Stimulated activated naive B cell treated with anti-CD40 and anti-IgM and Interleukin-4, amounts not matched to agents 10 μg/mL and 1 μg/mL and 100 μg/mL, for 72 hours (primary cell): ENCODE data around the gene FOSL1.

ENCODE experiments used
- ATAC-seq, 2 donors: fragments of 150-1000 bp; cut with Tn5 transposase; replicated peaks; 2 replicates each; pipeline ENCODE4 v1.10.0; 2021; ENCODE audit warnings: moderate library complexity in 1 of 2
- DNase-seq: peaks from one replicate; pipeline ENCODE4 v3.0.0; 2021
- H3K27ac Mint-ChIP-seq: one replicate; pipeline ENCODE4 v1.8.0; 2022; ENCODE audit warnings: mild to moderate bottlenecking, mixed read lengths
- H3K27me3 Mint-ChIP-seq, 2 donors: one replicate each; pipeline ENCODE4 v1.8.0; 2022; ENCODE audit warnings: mixed read lengths in 2 of 2
- H3K36me3 Mint-ChIP-seq, 2 donors: one replicate each; pipeline ENCODE4 v1.8.0; 2022; ENCODE audit warnings: mixed read lengths in 2 of 2, mild to moderate bottlenecking in 1 of 2
- H3K4me1 Mint-ChIP-seq, 2 donors: one replicate each; pipeline ENCODE4 v1.8.0; 2022; ENCODE audit warnings: mixed read lengths in 2 of 2, mild to moderate bottlenecking in 1 of 2
- H3K4me3 Mint-ChIP-seq, 2 donors: one replicate each; pipeline ENCODE4 v1.8.0; 2022; ENCODE audit warnings: mild to moderate bottlenecking in 2 of 2, mixed read lengths in 2 of 2, moderate library complexity in 1 of 2
- H3K9me3 Mint-ChIP-seq, 2 donors: one replicate each; pipeline ENCODE4 v1.8.0; 2022; ENCODE audit warnings: mixed read lengths in 2 of 2, mild to moderate bottlenecking in 1 of 2

The FOSL1 gene

DNA sequence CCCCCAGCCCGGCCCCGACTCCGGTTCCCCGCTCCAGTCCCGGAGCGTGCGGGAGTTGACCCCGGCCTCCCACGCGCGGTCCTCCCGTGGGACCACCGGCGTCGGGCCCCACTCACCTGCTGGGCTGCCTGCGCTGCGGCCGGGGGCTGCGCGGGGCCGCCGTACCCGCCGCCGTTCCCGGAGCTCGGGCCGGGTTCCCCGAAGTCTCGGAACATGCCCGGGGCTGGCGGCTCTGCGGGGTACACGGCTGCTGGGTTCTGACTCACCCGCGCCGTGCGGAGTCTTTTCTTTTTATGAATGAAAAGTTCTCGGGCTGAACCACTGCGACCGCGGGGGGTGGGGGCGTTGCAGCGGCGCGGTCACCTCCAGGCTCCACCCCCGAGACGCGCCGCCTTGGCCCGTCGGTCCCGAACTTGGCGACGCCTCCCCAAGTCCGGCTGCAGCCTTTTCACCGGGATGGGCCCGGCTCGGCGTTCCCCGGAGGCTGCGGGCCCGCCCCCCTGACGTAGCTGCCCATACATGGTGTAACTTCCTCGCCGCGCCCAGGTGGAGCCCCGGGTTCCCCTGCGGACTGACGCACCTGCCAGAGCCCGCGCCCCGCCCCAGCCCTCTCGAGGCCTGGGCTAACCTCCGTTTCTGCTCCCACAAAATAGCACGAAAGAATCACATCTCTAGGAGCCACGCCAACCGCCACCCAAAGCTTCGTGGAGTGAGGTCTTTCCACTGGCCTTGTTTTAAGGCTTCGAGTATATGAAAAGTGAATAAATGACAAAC, at the start of gene FOSL1:
TSS of gene FOSL1 (minus strand) at position 264 of the 774 bp plus-strand sequence. CDS start at position 215, 49 bp downstream.
- Mint-ChIP-seq H3K27me3 (peaks cover 0 to 7% of the 10 kb centered on the region in 2 donors), H3K36me3 (peaks cover 6 to 14% of the 10 kb centered on the region in 2 donors), H3K9me3 (no peaks in the 10 kb centered on the region), H3K4me3 (peak within 1 kb of the TSS; percentile 85 to 90), H3K4me1 (peaks cover 12 to 34% of the 10 kb centered on the region in 2 donors), H3K27ac (peak within 1 kb of the TSS; percentile 89)
- DNase-seq (peak; percentile 82), ATAC-seq (peak; percentile 90 to 91)

DNA sequence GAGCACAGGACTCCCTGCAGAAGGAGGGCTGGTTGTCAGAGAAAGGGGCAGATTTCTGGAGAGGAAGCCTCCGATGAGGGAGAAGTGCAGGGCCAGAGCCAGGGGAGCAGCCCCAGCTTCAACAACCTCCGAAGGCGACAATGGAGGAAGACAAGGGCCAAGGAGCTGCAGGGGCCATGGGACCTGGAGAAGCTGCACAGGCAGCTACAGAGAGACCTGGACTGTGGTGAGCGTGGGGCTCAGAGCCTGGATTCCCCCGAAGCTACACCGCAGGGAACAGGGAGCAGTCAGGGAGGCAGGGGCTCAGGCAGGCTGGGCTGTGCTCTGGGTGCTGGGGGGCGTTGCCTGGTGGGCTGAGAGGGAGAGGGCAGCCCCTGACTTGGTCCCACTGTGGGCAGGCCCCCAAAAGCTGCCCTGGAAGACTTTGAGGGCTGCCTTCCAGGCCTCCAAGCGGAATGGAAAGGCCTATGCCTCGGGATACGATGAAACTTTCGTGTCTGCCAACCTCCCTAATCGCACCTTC, 47.5 kb upstream of the FOSL1 start:
- Mint-ChIP-seq H3K27me3 (peaks cover 5 to 13% of the 10 kb centered on the region in 2 donors), H3K9me3 (no peaks in the 10 kb centered on the region), H3K4me3 (no peak overlapping the region), H3K36me3 (no peaks in the 10 kb centered on the region), H3K4me1 (no peaks in the 10 kb centered on the region), H3K27ac (no peak overlapping the region)
- no peak for ATAC-seq
- no peak for DNase-seq

DNA sequence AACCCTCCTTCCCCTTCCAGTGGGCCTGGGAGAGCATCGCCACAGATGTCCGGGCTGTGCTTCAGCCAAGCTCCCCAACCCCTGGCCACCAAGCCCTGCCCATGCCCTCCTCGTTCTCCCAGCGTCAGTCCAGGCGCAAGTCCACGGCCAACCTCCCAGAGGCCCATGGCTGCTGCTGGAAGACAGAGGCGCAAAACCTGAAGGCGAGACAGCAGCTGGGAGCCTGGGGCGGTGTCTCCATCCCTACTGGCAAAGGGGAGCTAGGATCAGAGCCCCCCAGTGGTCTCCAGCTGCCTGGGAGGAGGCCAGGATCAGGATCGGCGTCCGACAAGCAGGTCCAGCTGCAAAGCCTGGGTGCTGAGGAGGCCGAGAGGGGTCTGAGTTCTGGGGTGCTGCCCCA, 46.9 kb upstream of the FOSL1 start:
- DNase-seq (no peak), ATAC-seq (no peak)
- no peaks in the 10 kb centered on the region for H3K36me3 Mint-ChIP-seq
- no peaks in the 10 kb centered on the region for H3K9me3 Mint-ChIP-seq
- no peak overlapping the region for H3K27ac Mint-ChIP-seq
- peaks cover 5 to 13% of the 10 kb centered on the region in 2 donors for H3K27me3 Mint-ChIP-seq
- H3K4me1 Mint-ChIP-seq, result no peaks in the 10 kb centered on the region
- no peak overlapping the region for H3K4me3 Mint-ChIP-seq

DNA sequence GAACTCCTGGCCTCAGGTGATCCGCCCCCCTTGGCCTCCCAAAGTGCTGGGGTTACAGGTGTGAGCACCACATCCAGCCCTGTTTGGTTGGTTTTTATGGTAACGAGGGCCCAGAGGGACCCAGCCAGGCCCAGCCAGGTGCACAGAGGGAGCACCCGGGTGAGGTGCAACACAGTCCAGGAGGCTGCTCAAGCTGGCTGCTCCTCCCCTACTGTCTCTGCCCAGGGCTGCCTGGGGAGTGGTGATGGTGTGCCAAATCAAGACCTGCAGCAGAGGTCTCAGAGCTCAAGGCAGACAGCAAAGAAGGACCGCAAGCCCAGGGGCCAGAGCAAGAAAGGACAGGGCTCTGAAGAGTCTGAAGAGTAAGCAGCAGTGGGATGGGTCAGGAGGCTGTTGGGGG, 46.5 kb upstream of the FOSL1 start:
- no peak for DNase-seq
- Mint-ChIP-seq H3K4me1 (peaks cover under 1 to 2% of the 10 kb centered on the region in 2 donors), H3K4me3 (no peak overlapping the region), H3K36me3 (no peaks in the 10 kb centered on the region), H3K27ac (no peak overlapping the region), H3K9me3 (no peaks in the 10 kb centered on the region), H3K27me3 (peaks cover 5 to 13% of the 10 kb centered on the region in 2 donors)
- ATAC-seq, result no peak

DNA sequence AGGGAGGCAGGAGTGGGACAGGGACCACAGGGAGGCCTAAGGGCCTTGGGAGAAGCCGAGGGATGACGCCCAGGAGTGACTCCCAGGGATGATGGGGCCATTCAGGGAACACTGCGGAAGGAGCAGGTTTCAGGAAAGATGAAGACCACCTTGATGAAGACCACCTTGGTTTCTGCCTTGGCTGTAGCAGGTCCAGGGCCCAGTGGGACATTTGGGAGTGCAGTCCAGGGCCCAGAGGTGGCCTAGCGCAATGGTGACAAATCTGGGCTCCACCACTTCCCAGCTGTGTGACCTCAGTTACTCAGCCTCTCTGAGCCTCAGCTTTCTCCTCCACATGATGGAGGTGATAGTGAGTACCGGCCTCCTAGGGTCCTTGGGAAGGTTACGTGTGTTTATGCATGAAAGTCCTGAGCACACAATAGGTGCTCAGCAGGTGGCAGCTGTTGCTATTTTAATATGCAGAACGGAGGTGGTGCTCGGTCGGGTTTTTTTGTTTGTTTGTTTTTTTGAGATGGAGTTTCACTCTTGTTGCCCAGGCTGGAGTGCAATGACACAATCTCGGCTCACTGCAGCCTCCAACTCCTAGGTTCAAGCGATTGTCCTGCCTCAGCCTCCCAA, 45.9 kb upstream of the FOSL1 start:
- DNase-seq (no peak), ATAC-seq (no peak)
- Mint-ChIP-seq H3K4me3 (no peak overlapping the region), H3K36me3 (no peaks in the 10 kb centered on the region), H3K27me3 (peaks cover 5 to 13% of the 10 kb centered on the region in 2 donors), H3K9me3 (no peaks in the 10 kb centered on the region), H3K27ac (no peak overlapping the region), H3K4me1 (peaks cover 6 to 8% of the 10 kb centered on the region in 2 donors)

DNA sequence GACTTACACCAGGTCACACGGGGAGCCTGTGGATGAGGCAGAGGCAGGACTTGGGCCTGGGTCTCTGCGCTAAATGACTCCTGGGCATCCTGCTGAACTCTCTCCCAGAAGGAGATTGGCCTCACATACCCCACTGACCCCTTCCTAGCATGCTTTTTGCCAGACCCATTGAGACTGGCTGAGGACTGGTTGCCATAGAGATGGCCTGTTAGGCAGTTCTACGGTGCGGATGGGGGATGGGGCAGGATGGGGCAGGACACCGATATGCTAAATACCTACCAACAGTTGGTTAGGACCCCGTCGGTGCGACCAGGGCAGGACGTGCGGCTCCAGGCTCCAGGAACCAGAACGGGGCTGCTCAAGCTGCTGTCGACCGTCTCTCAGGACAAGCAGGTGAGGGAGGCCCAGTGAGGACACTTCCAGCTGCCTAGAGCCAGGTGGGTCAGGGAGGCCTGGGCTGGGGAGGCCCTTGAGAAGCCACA, 45.3 kb upstream of the FOSL1 start, which contains the start of gene TSGA10IP:
TSS of gene TSGA10IP (plus strand) at position 51 of the 482 bp plus-strand sequence. CDS start at position 247, 196 bp downstream.
- H3K27me3 Mint-ChIP-seq, result peaks cover 5 to 13% of the 10 kb centered on the region in 2 donors
- H3K9me3 Mint-ChIP-seq, result no peaks in the 10 kb centered on the region
- H3K4me3 Mint-ChIP-seq, result no peak within 1 kb of the TSS
- H3K36me3 Mint-ChIP-seq, result no peaks in the 10 kb centered on the region
- ATAC-seq (no peak), DNase-seq (no peak)
- H3K27ac Mint-ChIP-seq, result no peak within 1 kb of the TSS
- H3K4me1 Mint-ChIP-seq, result peaks cover 11 to 14% of the 10 kb centered on the region in 2 donors

DNA sequence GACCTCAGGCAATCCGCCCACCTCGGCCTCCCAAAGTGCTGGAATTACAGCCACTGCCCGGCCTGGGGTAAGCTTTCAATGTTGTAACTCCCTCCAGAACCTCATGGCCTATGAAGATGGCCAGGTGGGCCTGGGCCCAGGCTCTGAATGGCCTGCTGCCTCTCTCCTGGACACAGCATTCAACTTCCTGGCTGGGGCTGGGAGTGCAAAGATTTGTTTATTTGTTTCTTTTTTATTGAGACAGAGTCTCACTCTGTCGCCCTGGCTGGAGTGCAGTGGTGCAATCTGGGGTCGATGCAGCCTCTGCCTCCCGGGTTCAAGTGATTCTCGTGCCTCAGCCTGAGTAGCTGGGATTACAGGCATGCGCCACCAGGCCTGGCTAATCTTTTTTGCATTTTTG, 44.6 kb upstream of the FOSL1 start:
- ATAC-seq (no peak), DNase-seq (no peak)
- H3K36me3 Mint-ChIP-seq, result no peaks in the 10 kb centered on the region
- no peak overlapping the region for H3K4me3 Mint-ChIP-seq
- no peaks in the 10 kb centered on the region for H3K9me3 Mint-ChIP-seq
- peaks cover 14 to 15% of the 10 kb centered on the region in 2 donors for H3K4me1 Mint-ChIP-seq
- H3K27me3 Mint-ChIP-seq, result peaks cover 5 to 13% of the 10 kb centered on the region in 2 donors
- H3K27ac Mint-ChIP-seq, result no peak overlapping the region

DNA sequence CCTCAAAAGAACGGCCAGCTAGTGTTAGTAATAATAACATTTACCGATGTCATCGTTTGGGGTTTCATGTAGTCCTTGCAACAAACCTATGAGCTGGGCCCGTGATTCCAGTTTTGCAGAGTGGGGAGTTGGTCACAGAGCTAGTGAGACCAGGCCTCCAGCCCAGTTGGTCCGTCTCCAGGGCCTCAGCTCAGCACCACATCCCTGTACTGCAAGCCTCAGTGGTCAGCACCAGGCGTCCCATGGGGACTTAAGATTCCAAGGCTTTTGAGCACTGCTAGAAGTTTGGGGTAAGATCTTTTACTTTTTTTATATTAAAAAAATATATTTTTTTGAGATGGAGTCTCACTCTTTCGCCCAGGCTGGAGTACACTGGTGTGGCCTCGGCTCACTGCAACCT, 44.0 kb upstream of the FOSL1 start:
- Mint-ChIP-seq H3K27ac (no peak overlapping the region), H3K9me3 (no peaks in the 10 kb centered on the region), H3K4me1 (peaks cover 14 to 15% of the 10 kb centered on the region in 2 donors), H3K36me3 (no peaks in the 10 kb centered on the region), H3K4me3 (no peak overlapping the region), H3K27me3 (peaks cover 5 to 13% of the 10 kb centered on the region in 2 donors)
- DNase-seq (no peak), ATAC-seq (no peak)

DNA sequence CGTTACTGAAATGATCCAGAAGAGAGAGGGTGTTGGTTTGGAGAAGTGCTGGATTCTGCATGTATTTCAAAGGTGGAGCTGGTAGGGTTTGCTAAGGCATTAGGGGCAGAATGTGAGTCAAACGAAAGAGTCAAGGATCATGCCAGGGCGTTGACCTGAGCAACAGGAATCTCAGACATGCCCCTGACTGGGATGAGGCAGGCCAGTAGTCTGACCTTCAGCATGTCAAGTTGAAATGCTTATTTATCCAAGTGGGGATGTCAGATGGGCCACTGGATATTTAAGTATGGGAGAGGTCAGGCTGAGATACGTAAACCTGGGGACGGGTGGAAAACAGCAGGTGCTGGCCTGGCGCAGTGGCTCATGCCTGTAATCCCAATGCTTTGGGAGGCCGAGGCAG, 42.3 kb upstream of the FOSL1 start:
- H3K27ac Mint-ChIP-seq, result peak overlapping the region; percentile 25
- no peaks in the 10 kb centered on the region for H3K9me3 Mint-ChIP-seq
- no peak for ATAC-seq
- peaks cover 4 to 10% of the 10 kb centered on the region in 2 donors for H3K27me3 Mint-ChIP-seq
- peaks cover 14 to 15% of the 10 kb centered on the region in 2 donors for H3K4me1 Mint-ChIP-seq
- DNase-seq, result no peak
- H3K36me3 Mint-ChIP-seq, result no peaks in the 10 kb centered on the region
- H3K4me3 Mint-ChIP-seq, result no peak overlapping the region

DNA sequence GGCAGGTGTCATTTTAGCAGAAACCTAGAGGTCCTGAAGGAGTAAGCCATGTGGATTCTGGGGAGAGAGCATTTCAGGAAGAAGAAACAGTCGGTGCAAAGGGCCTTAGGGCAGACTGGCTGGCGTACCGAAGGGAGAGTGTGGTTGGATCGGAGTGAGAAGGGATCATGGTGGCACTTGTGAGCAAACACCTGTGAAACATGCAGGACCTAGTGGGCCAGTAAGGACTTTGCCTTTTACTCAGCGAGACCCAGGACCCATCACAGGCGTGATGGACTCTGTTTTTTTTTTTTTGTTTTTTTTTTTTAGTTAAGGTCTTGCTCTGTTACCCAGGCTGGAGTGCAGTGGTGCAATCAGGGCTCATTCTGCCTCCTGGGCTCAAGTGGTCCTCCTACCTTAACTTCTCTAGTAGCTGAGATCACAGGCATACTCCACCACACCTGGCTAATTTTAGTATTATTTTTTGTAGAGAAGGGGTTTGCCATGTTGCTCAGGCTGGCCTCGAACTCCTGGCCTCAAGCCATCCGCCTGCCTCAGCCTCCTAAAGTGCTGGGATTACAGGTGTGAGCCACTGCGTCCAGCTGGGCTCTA, 41.6 kb upstream of the FOSL1 start:
- Mint-ChIP-seq H3K9me3 (no peaks in the 10 kb centered on the region), H3K4me3 (peak overlapping the region; percentile 26 to 40), H3K27ac (peak overlapping the region; percentile 79), H3K36me3 (no peaks in the 10 kb centered on the region), H3K4me1 (peaks cover 14 to 15% of the 10 kb centered on the region in 2 donors), H3K27me3 (peaks cover 0 to 11% of the 10 kb centered on the region in 2 donors)
- no peak for DNase-seq
- ATAC-seq, result no peak

DNA sequence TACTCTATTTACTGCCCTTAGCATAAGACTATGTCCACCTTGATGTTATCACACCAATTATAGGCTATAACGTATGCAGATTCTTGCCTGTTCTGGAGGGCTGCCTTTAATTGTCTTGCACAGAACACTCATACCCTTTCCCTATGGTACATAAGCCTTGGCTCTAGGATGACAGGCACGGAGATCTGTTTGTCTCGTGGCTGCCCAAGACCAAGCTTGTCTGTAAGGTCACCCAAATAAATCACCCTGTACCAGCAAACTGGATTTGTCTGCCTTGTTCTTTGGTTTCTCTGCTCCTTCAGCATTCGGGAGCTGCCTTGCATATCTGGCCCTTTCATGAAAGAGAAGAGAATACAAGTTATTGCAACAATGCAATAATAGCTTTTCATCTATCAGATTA, 37.6 kb upstream of the FOSL1 start:
- Mint-ChIP-seq H3K4me1 (peaks cover 14 to 15% of the 10 kb centered on the region in 2 donors), H3K4me3 (no peak overlapping the region), H3K36me3 (no peaks in the 10 kb centered on the region), H3K27me3 (peaks cover 0 to 11% of the 10 kb centered on the region in 2 donors), H3K27ac (no peak overlapping the region), H3K9me3 (no peaks in the 10 kb centered on the region)
- no peak for DNase-seq
- ATAC-seq, result no peak

DNA sequence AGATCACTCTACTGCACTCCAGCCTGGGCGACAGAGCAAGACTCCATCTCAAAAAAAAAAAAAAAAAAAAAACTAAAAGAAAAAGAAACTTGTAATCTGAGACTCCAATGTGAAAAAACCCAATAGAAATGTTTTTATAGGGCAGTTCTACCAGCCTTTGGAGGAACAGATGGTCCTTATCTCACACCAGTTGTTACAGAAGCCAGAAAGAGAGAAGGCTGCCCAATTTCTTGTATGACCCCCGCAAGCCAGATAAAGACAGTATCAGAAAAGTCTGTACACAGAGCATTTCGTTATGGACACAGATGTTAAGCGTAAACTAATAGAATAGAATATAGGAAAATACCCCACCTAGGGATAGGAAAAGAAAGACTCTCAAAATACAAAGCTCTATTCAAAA, 33.8 kb upstream of the FOSL1 start:
- Mint-ChIP-seq H3K27ac (no peak overlapping the region), H3K4me1 (peaks cover 4 to 14% of the 10 kb centered on the region in 2 donors), H3K36me3 (no peaks in the 10 kb centered on the region), H3K4me3 (no peak overlapping the region), H3K9me3 (no peaks in the 10 kb centered on the region), H3K27me3 (peaks cover 0 to 11% of the 10 kb centered on the region in 2 donors)
- ATAC-seq (no peak), DNase-seq (no peak)

DNA sequence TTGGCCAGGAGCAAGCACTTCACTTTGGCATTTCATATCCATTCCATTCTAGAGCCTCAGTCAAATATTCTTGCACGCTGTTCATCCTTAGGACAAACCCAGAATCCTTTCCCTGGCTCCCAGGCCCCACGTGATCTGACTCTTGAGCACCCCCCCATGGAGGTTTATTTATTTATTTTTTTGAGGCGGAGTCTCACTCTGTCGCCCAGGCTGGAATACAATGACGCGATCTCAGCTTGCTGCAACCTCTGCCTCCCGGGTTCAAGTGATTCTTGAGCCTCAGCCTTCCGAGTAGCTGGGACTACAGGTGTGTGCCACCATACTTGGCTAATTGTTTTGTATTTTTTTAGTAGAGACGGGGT, 32.4 kb upstream of the FOSL1 start:
- Mint-ChIP-seq H3K4me3 (no peak overlapping the region), H3K9me3 (no peaks in the 10 kb centered on the region), H3K36me3 (no peaks in the 10 kb centered on the region), H3K4me1 (peaks cover 18 to 28% of the 10 kb centered on the region in 2 donors), H3K27me3 (peaks cover 0 to 6% of the 10 kb centered on the region in 2 donors), H3K27ac (no peak overlapping the region)
- ATAC-seq (no peak), DNase-seq (no peak)

DNA sequence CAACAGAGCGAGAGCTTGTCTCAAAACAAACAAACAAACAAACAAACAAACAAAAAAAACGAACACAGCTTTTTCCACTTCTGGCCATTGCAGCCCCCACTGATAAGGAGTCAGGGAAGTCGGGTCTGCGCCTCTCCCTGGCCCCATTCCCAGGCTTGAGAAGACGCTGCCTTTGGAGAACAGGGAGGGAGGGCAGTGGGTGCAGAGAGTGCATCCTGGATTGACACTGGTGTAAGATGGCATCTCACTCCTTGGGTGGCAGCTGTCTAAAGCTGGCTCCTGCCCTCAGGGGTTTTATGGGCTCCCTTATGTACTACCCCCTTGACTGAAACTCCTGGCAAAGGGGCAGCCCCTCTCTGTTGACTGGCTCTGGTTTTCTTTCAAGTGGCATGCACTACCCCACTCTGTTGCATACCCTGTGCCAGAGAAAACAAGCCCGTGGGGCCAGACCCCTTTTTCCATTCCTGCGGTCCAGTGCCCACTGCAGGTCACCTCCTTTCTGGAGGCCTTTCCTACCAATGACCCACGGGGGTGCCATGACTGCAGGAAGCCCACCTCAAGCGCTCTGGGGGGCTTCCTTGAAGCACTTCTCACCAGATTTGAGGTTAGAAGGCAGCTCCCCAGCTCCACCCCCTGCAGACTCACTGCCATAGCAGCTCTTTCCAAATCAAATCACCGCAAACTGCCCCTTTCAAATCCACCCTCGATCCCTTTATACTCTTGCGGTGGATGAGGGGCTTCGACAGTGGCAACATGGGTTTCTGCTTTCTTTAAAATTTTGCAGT, 31.8 kb upstream of the FOSL1 start:
- Mint-ChIP-seq H3K9me3 (no peaks in the 10 kb centered on the region), H3K27ac (no peak overlapping the region), H3K27me3 (peaks cover 0 to under 1% of the 10 kb centered on the region in 2 donors), H3K4me1 (peaks cover 21 to 34% of the 10 kb centered on the region in 2 donors), H3K36me3 (no peaks in the 10 kb centered on the region), H3K4me3 (no peak overlapping the region)
- DNase-seq (no peak), ATAC-seq (no peak)
